ENCODE data around the gene PPFIBP1. TPM values are rescaled to one million over a fixed set of nuclear protein-coding genes. Genes with fewer than 3 reads are reported as not detected.

Gene PPFIBP1
- total and polyA plus RNA-seq, 8 donors: 6.6 to 254 (median 50.0) TPM

DNA sequence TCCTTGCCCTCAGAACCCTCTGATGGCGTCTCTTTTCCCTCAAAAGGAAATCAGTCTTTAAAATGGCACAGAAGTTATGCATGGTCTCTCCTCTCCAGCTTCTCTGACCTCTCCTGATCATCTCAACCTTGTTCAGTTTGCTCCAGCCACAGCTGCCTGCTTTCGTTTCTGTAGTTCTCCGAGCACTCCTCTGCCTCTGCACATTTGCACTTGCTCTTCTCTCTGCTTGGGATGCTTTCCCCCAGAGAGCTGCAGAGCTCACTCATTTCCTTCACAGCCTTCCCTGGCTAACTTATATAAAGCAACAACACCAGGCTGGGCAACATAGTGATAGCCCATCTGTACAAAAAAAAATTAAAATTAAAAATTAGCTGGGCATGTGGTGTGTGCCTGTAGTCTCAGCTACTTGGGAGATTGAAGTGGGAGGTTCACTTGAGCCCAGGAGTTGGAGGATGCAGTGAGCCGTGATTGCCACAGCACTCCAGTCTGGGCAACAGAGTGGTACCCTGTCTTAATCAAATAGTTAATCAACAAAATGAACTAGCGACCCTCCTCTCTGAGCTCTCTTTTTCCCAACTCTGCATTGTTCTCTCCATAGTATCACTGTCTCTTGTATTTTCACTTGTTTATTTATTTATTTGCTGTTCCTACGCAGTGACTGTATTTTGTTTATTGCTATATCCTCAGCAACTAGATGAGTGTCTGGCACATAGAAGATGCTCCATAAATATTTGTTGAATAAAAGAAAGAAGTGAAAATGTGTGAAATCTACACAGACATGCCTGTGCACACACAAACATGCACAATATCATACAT lies 37.7 kb downstream of the PPFIBP1 start:
- 45 to 60% (median 52%) methylated on average over 6 of the region's 6 CpGs for WGBS, 5 donors
- Histone ChIP-seq H3K4me3 (no peak overlapping the region), H3K4me1 (peaks cover 0 to 27% (median 8%) of the 10 kb centered on the region in 4 donors), H3K27ac (peak overlapping the region in 1 of 5 donors; percentile 14), H3K36me3 (no peaks in the 10 kb centered on the region), H3K27me3 (no peaks in the 10 kb centered on the region), H3K9me3 (no peaks in the 10 kb centered on the region)
- no peak for DNase-seq
- intact Hi-C loops (cut with DNase I; ENCODE audit: low total_unique reads): no loop called here
- TF ChIP-seq, protein P1, sequence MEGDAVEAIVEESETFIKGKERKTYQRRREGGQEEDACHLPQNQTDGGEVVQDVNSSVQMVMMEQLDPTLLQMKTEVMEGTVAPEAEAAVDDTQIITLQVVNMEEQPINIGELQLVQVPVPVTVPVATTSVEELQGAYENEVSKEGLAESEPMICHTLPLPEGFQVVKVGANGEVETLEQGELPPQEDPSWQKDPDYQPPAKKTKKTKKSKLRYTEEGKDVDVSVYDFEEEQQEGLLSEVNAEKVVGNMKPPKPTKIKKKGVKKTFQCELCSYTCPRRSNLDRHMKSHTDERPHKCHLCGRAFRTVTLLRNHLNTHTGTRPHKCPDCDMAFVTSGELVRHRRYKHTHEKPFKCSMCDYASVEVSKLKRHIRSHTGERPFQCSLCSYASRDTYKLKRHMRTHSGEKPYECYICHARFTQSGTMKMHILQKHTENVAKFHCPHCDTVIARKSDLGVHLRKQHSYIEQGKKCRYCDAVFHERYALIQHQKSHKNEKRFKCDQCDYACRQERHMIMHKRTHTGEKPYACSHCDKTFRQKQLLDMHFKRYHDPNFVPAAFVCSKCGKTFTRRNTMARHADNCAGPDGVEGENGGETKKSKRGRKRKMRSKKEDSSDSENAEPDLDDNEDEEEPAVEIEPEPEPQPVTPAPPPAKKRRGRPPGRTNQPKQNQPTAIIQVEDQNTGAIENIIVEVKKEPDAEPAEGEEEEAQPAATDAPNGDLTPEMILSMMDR (IDR thresholded peaks at IDR 0.05): no peak
- TF ChIP-seq EP300 (IDR thresholded peaks at IDR 0.05) (no peak), POLR2AphosphoS5 (IDR thresholded peaks at IDR 0.05) (no peak), POLR2A (IDR thresholded peaks at IDR 0.05) (no peak)

DNA sequence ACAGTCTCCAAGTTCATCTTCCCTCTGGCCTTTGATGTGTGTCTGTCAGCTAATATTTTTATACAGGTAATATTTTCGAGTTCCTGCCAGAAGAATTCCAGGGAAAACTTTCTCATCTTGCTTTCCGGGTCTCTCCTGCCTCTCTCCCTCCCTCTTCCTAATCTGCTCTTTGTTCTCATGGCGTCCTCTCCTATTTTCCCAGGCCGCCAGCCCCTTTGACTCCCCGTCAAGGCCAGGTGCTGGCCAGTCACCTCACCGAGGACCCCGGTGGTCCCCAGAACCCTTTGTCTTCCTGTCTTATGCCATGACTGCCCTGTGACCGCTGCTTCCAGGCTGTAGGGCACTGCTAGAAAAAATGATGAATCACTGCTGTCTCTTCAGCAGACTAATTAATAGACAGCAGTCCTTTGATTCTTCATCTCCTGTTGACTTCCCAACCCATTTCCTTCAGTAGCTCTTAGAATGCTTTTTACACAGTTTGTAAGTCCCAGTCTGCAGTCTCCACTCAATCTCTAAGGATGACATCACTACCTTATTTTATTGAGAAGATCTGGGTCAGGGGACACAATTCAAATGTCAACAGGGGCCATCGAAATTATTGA lies 40.7 kb downstream of the PPFIBP1 start:
- Histone ChIP-seq H3K36me3 (no peaks in the 10 kb centered on the region), H3K4me3 (no peak overlapping the region), H3K4me1 (peaks cover 0 to 20% (median 8%) of the 10 kb centered on the region in 4 donors), H3K27ac (no peak overlapping the region), H3K9me3 (no peaks in the 10 kb centered on the region), H3K27me3 (no peaks in the 10 kb centered on the region)
- intact Hi-C loops (cut with DNase I; ENCODE audit: low total_unique reads): no loop called here
- no peak for DNase-seq
- WGBS, 5 donors: 64 to 77% (median 71%) methylated on average over 9 of the region's 9 CpGs
- TF ChIP-seq POLR2AphosphoS5 (IDR thresholded peaks at IDR 0.05) (no peak), EP300 (IDR thresholded peaks at IDR 0.05) (no peak), POLR2A (IDR thresholded peaks at IDR 0.05) (no peak)
- TF ChIP-seq, protein P1 (IDR thresholded peaks at IDR 0.05): no peak

DNA sequence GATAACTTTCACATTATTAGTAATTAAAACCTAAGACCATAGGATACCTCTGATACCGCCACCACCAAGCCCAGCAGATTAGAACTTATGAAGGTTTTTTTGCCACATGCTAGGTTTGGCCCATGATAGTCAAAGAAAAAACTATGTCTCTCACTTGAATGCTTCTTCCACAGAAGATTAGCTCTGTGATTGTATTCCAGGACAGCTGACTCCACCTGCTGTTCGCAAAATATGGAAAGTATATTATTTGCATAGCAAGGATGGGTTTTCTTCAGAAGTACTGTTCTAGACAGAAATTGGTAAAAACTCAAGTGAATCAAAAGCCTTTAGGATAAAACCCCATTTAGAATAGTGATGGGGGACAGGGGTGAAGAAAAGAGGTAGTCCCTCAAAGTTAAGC lies 42.2 kb downstream of the PPFIBP1 start:
- H3K27ac ChIP-seq: no peak overlapping the region
- WGBS, 5 donors: 77 to 84% (median 82%) methylated on average over 2 of the region's 2 CpGs
- no peak overlapping the region for H3K4me3 ChIP-seq
- H3K9me3 ChIP-seq: no peaks in the 10 kb centered on the region
- intact Hi-C loops (cut with DNase I; ENCODE audit: low total_unique reads): no loop called here
- DNase-seq: no peak
- H3K27me3 ChIP-seq: no peaks in the 10 kb centered on the region
- H3K4me1 ChIP-seq: peaks cover 0 to 17% (median 5%) of the 10 kb centered on the region in 4 donors
- H3K36me3 ChIP-seq: no peaks in the 10 kb centered on the region
- TF ChIP-seq POLR2A (IDR thresholded peaks at IDR 0.05): no peak

DNA sequence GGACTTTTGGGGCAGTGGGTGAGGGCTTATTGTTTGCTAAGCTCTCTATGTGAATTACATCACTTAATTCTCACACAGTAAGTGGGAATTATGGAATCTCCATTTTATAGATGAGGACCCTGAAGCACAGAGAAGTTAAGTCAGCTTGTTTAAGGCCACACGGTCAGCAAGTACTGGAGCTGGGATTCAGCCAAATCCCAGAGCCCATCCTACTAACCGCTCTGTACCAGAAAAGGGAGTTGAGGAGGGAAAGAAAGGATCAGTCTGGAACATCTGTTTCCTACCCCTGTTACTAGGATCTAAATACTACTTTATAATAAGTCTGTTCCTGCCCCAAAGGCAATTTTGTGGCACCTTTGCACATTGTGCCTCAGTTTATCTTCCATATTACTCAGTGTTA lies 42.6 kb downstream of the PPFIBP1 start:
- Histone ChIP-seq H3K9me3 (no peaks in the 10 kb centered on the region), H3K4me3 (no peak overlapping the region), H3K27ac (no peak overlapping the region), H3K4me1 (peaks cover 0 to 19% (median 5%) of the 10 kb centered on the region in 4 donors), H3K36me3 (no peaks in the 10 kb centered on the region), H3K27me3 (no peaks in the 10 kb centered on the region)
- 77 to 84% (median 82%) methylated on average over 2 of the region's 2 CpGs for WGBS, 5 donors
- no peak for TF ChIP-seq POLR2A (IDR thresholded peaks at IDR 0.05)
- no peak for TF ChIP-seq POLR2AphosphoS5 (IDR thresholded peaks at IDR 0.05)
- no peak for TF ChIP-seq EP300 (IDR thresholded peaks at IDR 0.05)
- TF ChIP-seq, protein P1 (IDR thresholded peaks at IDR 0.05): no peak
- DNase-seq: no peak
- intact Hi-C loops (cut with DNase I; ENCODE audit: low total_unique reads): no loop called here

All from stomach (tissue), 9 donors.